Psoas muscle (tissue), 8 donors: ENCODE data around the gene ZNF286A. TPM values are rescaled to one million over a fixed set of nuclear protein-coding genes. Genes with fewer than 3 reads are reported as not detected.
"Not testable (repeated sequence)": the region's sequence is repeated elsewhere in the genome, so short reads cannot be mapped to it uniquely, and the experiment has no call there.

Source experiments
- ATAC-seq, 4 donors: fragments of 200-7000 bp; cut with Tn5 transposase; one replicate each; pipeline ENCODE4 v1.9.1; 2020; ENCODE audit warnings: moderate library complexity in 3 of 4, mild to moderate bottlenecking in 2 of 4
- DNase-seq, 2 donors: peaks; one replicate each; pipeline ENCODE4 v3.0.0-alpha.2; 2020
- H3K27ac ChIP-seq: fragments of 200-600 bp; one replicate; pipeline ENCODE4 v1.8.0; 2022
- H3K27me3 ChIP-seq, 3 donors: fragments of 200-600 bp in 1 of 3; one replicate each; pipeline versions ENCODE4 v1.6.1 to v1.8.0; 2013 to 2022; ENCODE audit warnings: low read length in 2 of 3, mild to moderate bottlenecking in 2 of 3, moderate library complexity in 1 of 3; ENCODE audit not compliant: insufficient read depth in 3 of 3
- H3K36me3 ChIP-seq, 2 donors: fragments of 200-600 bp in 1 of 2; one replicate each; pipeline versions ENCODE4 v1.6.1 to v1.8.0; 2013 to 2022; ENCODE audit warnings: low read depth in 1 of 2, mild to moderate bottlenecking in 1 of 2, moderate library complexity in 1 of 2; ENCODE audit not compliant: insufficient read depth in 1 of 2
- H3K4me1 ChIP-seq: fragments of 200-600 bp; one replicate; pipeline ENCODE4 v1.8.0; 2022
- H3K4me3 ChIP-seq: fragments of 200-600 bp; one replicate; pipeline ENCODE4 v1.8.0; 2022; ENCODE audit warnings: mild to moderate bottlenecking
- H3K9me3 ChIP-seq: fragments of 200-600 bp; one replicate; pipeline ENCODE4 v1.8.0; 2022
- CTCF ChIP-seq: fragments of 200-600 bp; IDR thresholded peaks from one replicate; pipeline ENCODE4 v1.8.0; 2022; ENCODE audit warnings: antibody characterized with exemption
- WGBS, 3 donors: extraction: QIAGEN DNeasy Blood & Tissue Kit; methylation state at CpG; one replicate each; pipeline versions ENCODE4 v1.1.6 to v1.1.7; 2013; 5-methylcytosine and 5-hydroxymethylcytosine counted together
- intact Hi-C, 2 donors: fragments of 100-400 bp; cut with DNase I; formaldehyde crosslinking; loops; one replicate each; pipeline versions ENCODE4 v1.11.0 to v1.14.2; 2022
- long read RNA-seq, 2 donors: library from polyadenylated mRNA; unstranded; transcript quantifications; one replicate each; pipeline ENCODE4 v2.0.0, GENCODE V29; 2021
- polyA plus RNA-seq, 3 donors: library from polyadenylated mRNA; stranded (reverse); fragments of 200-250 nt; gene quantifications; one replicate each; pipeline ENCODE4 v1.2.3, GENCODE V29; 2013
- total RNA-seq, 4 donors: library from RNA; stranded (reverse); fragmentation: NEBNext Ultra II Directional in 2 of 4; extraction: Animal tissue kit (Norgen Biotek cat#: 25700) in 2 of 4; gene quantifications; one replicate each; pipeline versions ENCODE4 v1.2.1 to v1.2.4, GENCODE V29; 2021 to 2023
- donor health status: healthy with polysubstance abuse.
- donor health status: DM: no; HTN: no; CAD: no; lungs with moderate emphysema.
- donor health status: Bipolar disorder and iron deficiency.
- donor health status: healthy.
- donor health status: DM: yes; HTN: yes; CAD: no.
- donor health status: DM: no; HTN: no; CAD: no.
- donor health status: DM: no; HTN: no; CAD: no.
- donor health status: DM: yes; HTN: yes; CAD: no.

The ZNF286A gene
- total RNA-seq (10 to 100 TPM in 1 of 4 donors, 1 to 10 TPM in 3; 6.2 to 11.8 (median 7.0) TPM), polyA plus RNA-seq (10 to 100 TPM in 1 of 3 donors, 1 to 10 TPM in 2; 3.2 to 11.7 (median 5.2) TPM)
- long read RNA-seq, donor 1, partial matches to known transcripts, result 0 of 1 reads
- long read RNA-seq, donor 1, other reads (novel, unspliced or antisense), result 1 of 1 reads
- long read RNA-seq, donor 2, partial matches to known transcripts, result 0 of 2 reads
- long read RNA-seq, donor 2, other reads (novel, unspliced or antisense), result 1 of 2 reads

GRCh38 chr17:15699413-15699924, at the start of gene ZNF286A:
TSS of gene ZNF286A (plus strand) at chr17:15699752. CDS start at chr17:15700330, 578 bp downstream.
- WGBS, 3 donors, result 0% methylated on average over 43 to 44 of the region's 44 CpGs
- H3K27me3 ChIP-seq, H3K36me3 ChIP-seq, intact Hi-C loops, H3K4me1 ChIP-seq, H3K9me3 ChIP-seq: not testable (repeated sequence)
- DNase-seq (peak; percentile 97 to 99), ATAC-seq (peak; percentile 100)
- Histone ChIP-seq H3K4me3 (peak within 1 kb of the TSS; percentile 68), H3K27ac (peak within 1 kb of the TSS; percentile 16)

GRCh38 chr17:15649861-15650421, 49.6 kb upstream of the ZNF286A start:
- 7 to 9% (median 8%) methylated on average over 6 of the region's 6 CpGs for WGBS, 3 donors
- H3K9me3 ChIP-seq, result no peaks in the 10 kb centered on the region
- ATAC-seq, result peak in 3 of 4 donors; percentile 25 to 52 (median 26)
- H3K4me1 ChIP-seq, result peaks cover 23% of the 10 kb centered on the region
- no peak for TF ChIP-seq CTCF
- no peaks in the 10 kb centered on the region for H3K36me3 ChIP-seq
- intact Hi-C loops, result no loop called here
- peak in 1 of 2 donors; percentile 59 for DNase-seq
- H3K4me3 ChIP-seq, result peak overlapping the region; percentile 75
- no peaks in the 10 kb centered on the region for H3K27me3 ChIP-seq
- peak overlapping the region; percentile 83 for H3K27ac ChIP-seq

- no peak for TF ChIP-seq CTCF
- ATAC-seq (peak; percentile 9 to 14 (median 12)), DNase-seq (no peak)
- Histone ChIP-seq H3K4me1 (peaks cover 18% of the 10 kb centered on the region), H3K36me3 (no peaks in the 10 kb centered on the region), H3K27ac (peak overlapping the region; percentile 83), H3K27me3 (no peaks in the 10 kb centered on the region), H3K9me3 (no peaks in the 10 kb centered on the region), H3K4me3 (peak overlapping the region; percentile 75)
- 15 to 21% (median 18%) methylated on average over 14 of the region's 14 CpGs for WGBS, 3 donors
- intact Hi-C loops, result no loop called here
Observed at GRCh38 chr17:15650741-15651582, 48.6 kb upstream of the ZNF286A start.

GRCh38 chr17:15651583-15652110, 47.9 kb upstream of the ZNF286A start:
- intact Hi-C loops, result no loop called here
- no peak for TF ChIP-seq CTCF

GRCh38 chr17:15652960-15653359, 46.6 kb upstream of the ZNF286A start:
- peaks cover 17% of the 10 kb centered on the region for H3K4me1 ChIP-seq
- H3K9me3 ChIP-seq, result no peaks in the 10 kb centered on the region
- no peak overlapping the region for H3K4me3 ChIP-seq
- no peak overlapping the region for H3K27ac ChIP-seq
- 85 to 89% (median 87%) methylated on average over 6 of the region's 6 CpGs for WGBS, 3 donors
- no peaks in the 10 kb centered on the region for H3K27me3 ChIP-seq
- DNase-seq (no peak), ATAC-seq (no peak)
- intact Hi-C loops, result no loop called here
- H3K36me3 ChIP-seq, result no peaks in the 10 kb centered on the region
- TF ChIP-seq CTCF, result no peak

More at GRCh38 chr17:15651583-15652110, 47.9 kb upstream of the ZNF286A start:
- ATAC-seq (peak; percentile 92 to 97 (median 94)), DNase-seq (peak; percentile 97 to 98)
- Histone ChIP-seq H3K27ac (peak overlapping the region; percentile 83), H3K4me3 (peak overlapping the region; percentile 75), H3K4me1 (peaks cover 17% of the 10 kb centered on the region), H3K9me3 (no peaks in the 10 kb centered on the region), H3K27me3 (no peaks in the 10 kb centered on the region), H3K36me3 (no peaks in the 10 kb centered on the region)
- WGBS, 3 donors, result 0% methylated on average over 8 of the region's 8 CpGs

GRCh38 chr17:15654401-15654800, 45.2 kb upstream of the ZNF286A start:
- ATAC-seq, intact Hi-C loops, H3K27me3 ChIP-seq, H3K4me1 ChIP-seq, H3K36me3 ChIP-seq, DNase-seq, H3K4me3 ChIP-seq, H3K9me3 ChIP-seq, H3K27ac ChIP-seq: not testable (repeated sequence)
- WGBS, 3 donors, result 79 to 84% (median 80%) methylated on average over 3 of the region's 3 CpGs
